ENCODE measurements around the gene TSPAN4. TPM values are rescaled to one million over a fixed set of nuclear protein-coding genes. Genes with fewer than 3 reads are reported as not detected.
A peak's percentile ranks its signal among the peaks of the same experiment; 100 is the strongest.

TSPAN4 gene
- total and polyA plus RNA-seq, 11 donors, result 22.7 to 93.0 (median 31.3) TPM

- Histone ChIP-seq H3K4me3 (peak overlapping the region in 3 of 12 donors; percentile 1 to 98 (median 92)), H3K36me3 (peaks cover 0 to 4% (median 0%) of the 10 kb centered on the region in 9 donors), H3K9me3 (no peaks in the 10 kb centered on the region), H3K27ac (peak overlapping the region in 11 of 12 donors; percentile 86 to 99 (median 95)), H3K4me1 (peaks cover 5 to 75% (median 51%) of the 10 kb centered on the region in 12 donors), H3K27me3 (peaks cover 0 to 14% (median 0%) of the 10 kb centered on the region in 9 donors)
- 55 to 83% (median 60%) methylated on average over 1 to 8 of the region's 8 CpGs for whole genome bisulfite sequencing, 4 donors
- intact Hi-C loops (cut with DNase I), result loop anchor here in 4 of 10 donors (1.0 to 5.0 kb wide), 3 partner anchors 64 to 206 kb away; partner anchors contain the start of gene CHID1 (in 1 of the 4)
- ATAC-seq (no peak), DNase-seq (no peak)
- TF ChIP-seq CTCF (IDR thresholded peaks at IDR 0.05), result no peak
- TF ChIP-seq POLR2A (IDR thresholded peaks at IDR 0.05), result no peak
These were observed 3.3 kb downstream of the TSPAN4 start for GRCh38 chr11:845872-846495.

- TF ChIP-seq CTCF (IDR thresholded peaks at IDR 0.05) (no peak), POLR2A (IDR thresholded peaks at IDR 0.05) (no peak)
- intact Hi-C loops (cut with DNase I), result loop anchor here in 4 of 10 donors (1.0 to 5.0 kb wide), 3 partner anchors 64 to 206 kb away; partner anchors contain the start of gene CHID1 (in 1 of the 4)
These were observed 3.9 kb downstream of the TSPAN4 start for GRCh38 chr11:846496-847098.

GRCh38 chr11:847876-848275 is 5.2 kb downstream of the TSPAN4 start:
- no peaks in the 10 kb centered on the region for H3K9me3 ChIP-seq
- peaks cover 0 to 4% (median 0%) of the 10 kb centered on the region in 9 donors for H3K36me3 ChIP-seq
- 83 to 91% (median 87%) methylated on average over 6 to 18 of the region's 18 CpGs; no CpG with 5 or more reads in 1 of the 4 donors for WGBS, 4 donors
- no peak for DNase-seq
- H3K4me3 ChIP-seq, result no peak overlapping the region
- H3K27me3 ChIP-seq, result peaks cover 0 to 14% (median 0%) of the 10 kb centered on the region in 9 donors
- no peak for ATAC-seq
- H3K4me1 ChIP-seq, result peaks cover 2 to 79% (median 43%) of the 10 kb centered on the region in 12 donors
- TF ChIP-seq POLR2A (IDR thresholded peaks at IDR 0.05) (no peak), CTCF (IDR thresholded peaks at IDR 0.05) (no peak)
- intact Hi-C loops (cut with DNase I), result loop anchor here in 8 of 10 donors (1.0 to 5.0 kb wide), 3 partner anchors 203 to 204 kb away; no protein-coding TSS in a partner anchor
- no peak overlapping the region for H3K27ac ChIP-seq

More at GRCh38 chr11:846496-847098, 3.9 kb downstream of the TSPAN4 start:
- Histone ChIP-seq H3K27ac (peak overlapping the region in 8 of 12 donors; percentile 86 to 98 (median 94)), H3K4me3 (no peak overlapping the region), H3K9me3 (no peaks in the 10 kb centered on the region), H3K27me3 (peaks cover 0 to 14% (median 0%) of the 10 kb centered on the region in 9 donors), H3K4me1 (peaks cover 2 to 75% (median 45%) of the 10 kb centered on the region in 12 donors), H3K36me3 (peaks cover 0 to 4% (median 0%) of the 10 kb centered on the region in 9 donors)
- no peak for DNase-seq
- WGBS, 4 donors, result 69 to 81% (median 76%) methylated on average over 7 to 11 of the region's 11 CpGs
- ATAC-seq, result no peak

Data from heart left ventricle (tissue), 16 donors.